K562 (cell line): ENCODE results near the gene LINGO3.

ENCODE experiments used
- BRCA1 ChIP-seq, 2 experiments: fragments of 450-650 bp in 1 of 2; sonication (generic) in 1 of 2; formaldehyde crosslinking in 1 of 2; IDR thresholded peaks; 2 replicates each; pipeline versions ENCODE4 v1.5.0 to v1.6.1; 2017 to 2020; ENCODE audit warnings: mild to moderate bottlenecking in 1 of 2, missing genetic modification reagents in 1 of 2
- KLF16 ChIP-seq: IDR thresholded peaks from 2 replicates; pipeline ENCODE4 v1.6.1; 2016; ENCODE audit warnings: antibody characterized with exemption
- MAZ ChIP-seq, 2 experiments: fragments of 450-650 bp in 1 of 2; sonication (generic) in 1 of 2; formaldehyde crosslinking; IDR thresholded peaks in 1 of 2; conservative IDR thresholded peaks in 1 of 2; 2 replicates each; pipeline versions ENCODE4 v1.4.0 to v1.5.0; 2020; ENCODE audit warnings: mild to moderate bottlenecking in 1 of 2, missing genetic modification reagents in 1 of 2
- TRIM28 ChIP-seq: fragments of 450-650 bp; IDR thresholded peaks from 2 replicates; pipeline ENCODE4 v1.6.1; 2017

GRCh38 chr19:2308114-2308556 lies at the start of gene LINGO3:
- TF ChIP-seq TRIM28 (no peak), MAZ (CRISPR knock-in tag; conservative IDR thresholded peaks at IDR 0.05 in 1 of 2, IDR thresholded peaks at IDR 0.05 in 1 of 2) (no peak), KLF16 (no peak), BRCA1 (IDR thresholded peaks at IDR 0.05) (no peak), BRCA1 (CRISPR knock-in tag; IDR thresholded peaks at IDR 0.05) (no peak)
